Measurements from ENCODE around the gene TASP1. TPM values are rescaled to one million over a fixed set of nuclear protein-coding genes. Genes with fewer than 3 reads are reported as not detected.

Gene TASP1
- total and polyA plus RNA-seq, 10 of the 15 experiments (the other 5 are each of a cell fraction or from before 2014, with no cell fraction given): 7.4 to 17.8 (median 10.5) TPM

- TF ChIP-seq MTA3 (IDR thresholded peaks at IDR 0.05; ENCODE audit: borderline replicate concordance, low read length) (no peak), RUNX3 (IDR thresholded peaks at IDR 0.05; ENCODE audit: low read length) (no peak), SMAD5 (IDR thresholded peaks at IDR 0.05; ENCODE audit: low read depth) (no peak), YBX1 (IDR thresholded peaks at IDR 0.05) (no peak)
Measured at GRCh38 chr20:13389115-13389514, 249.6 kb downstream of the TASP1 start (continued).

- Histone ChIP-seq H3K79me2 (ENCODE audit: control insufficient read depth, insufficient read depth, low read length) (no peaks in the 10 kb centered on the region), H3K4me3 (no peak overlapping the region), H3K4me2 (ENCODE audit: control insufficient read depth, insufficient read depth) (no peak overlapping the region), H4K20me1 (ENCODE audit: control insufficient read depth, insufficient read depth) (no peaks in the 10 kb centered on the region), H3K27ac (ENCODE audit: control insufficient read depth, insufficient read depth) (no peak overlapping the region), H3K4me1 (ENCODE audit: control insufficient read depth, insufficient read depth, low read length) (peaks cover 5% of the 10 kb centered on the region; the same call in 1 of the 2 replicates), H2AFZ (ENCODE audit: control insufficient read depth, low read depth, low read length) (no peak overlapping the region), H3K36me3 (ENCODE audit: control insufficient read depth in 2 of 2, insufficient read depth in 2 of 2, low read length in 1 of 2) (0 out of 4 replicates have a peak, but pooled peaks cover 0 to 5% of the 10 kb centered on the region in 2 experiments), H3K9ac (ENCODE audit: control insufficient read depth, insufficient read depth, low read length) (no peak overlapping the region), H3K27me3 (replicated peaks in 1 of 2; ENCODE audit: control insufficient read depth in 2 of 2, insufficient read depth in 2 of 2, low read length in 1 of 2) (no peaks in the 10 kb centered on the region), H3K9me3 (replicated peaks; ENCODE audit: control insufficient read depth, insufficient read depth, low read length) (no peaks in the 10 kb centered on the region)
- DNase-seq (ENCODE audit: low read depth, low spot score) (no peak), ATAC-seq (peak; percentile 77), FAIRE-seq (no peak)
- WGBS (ENCODE audit: insufficient coverage, insufficient replicate concordance, low lambda C conversion rate, missing lambda C conversion rate): 72% methylated on average over 2 of the region's 2 CpGs
- POLR2A ChIA-PET: interaction anchor here (1.1 kb wide), 1 partner anchor 45 kb away, joined by 3 read pairs; no protein-coding TSS in a partner anchor
- RAD21 ChIA-PET (ENCODE audit: unreplicated experiment): interaction anchor here (0.9 to 1.2 kb wide), 3 partner anchors 12 to 45 kb away, joined by 3 to 4 read pairs (median 3); no protein-coding TSS in a partner anchor
- in situ Hi-C loops (cut with MboI): no loop called here
- BruUV-seq (replicated peaks): no TSS peak
- intact Hi-C loops (cut with micrococcal nuclease; ENCODE audit: unreplicated experiment): no loop called here
- SMC1A ChIA-PET (ENCODE audit: uncharacterized antibody, unreplicated experiment): interaction anchor here (0.8 to 2.2 kb wide), 7 partner anchors 13 to 64 kb away, joined by 3 to 7 read pairs (median 4); no protein-coding TSS in a partner anchor
- CTCF ChIA-PET: interaction anchor here (0.7 to 1.0 kb wide), 3 partner anchors 10 to 32 kb away, joined by 3 to 4 read pairs (median 3); no protein-coding TSS in a partner anchor
- TF ChIP-seq STAT3 (IDR thresholded peaks at IDR 0.05; ENCODE audit: low read depth, low read length): no peak
- TF ChIP-seq BMI1 (IDR thresholded peaks at IDR 0.05; ENCODE audit: borderline replicate concordance): peak; percentile 62; the same call in 1 of the 2 replicates
- TF ChIP-seq, protein P1, sequence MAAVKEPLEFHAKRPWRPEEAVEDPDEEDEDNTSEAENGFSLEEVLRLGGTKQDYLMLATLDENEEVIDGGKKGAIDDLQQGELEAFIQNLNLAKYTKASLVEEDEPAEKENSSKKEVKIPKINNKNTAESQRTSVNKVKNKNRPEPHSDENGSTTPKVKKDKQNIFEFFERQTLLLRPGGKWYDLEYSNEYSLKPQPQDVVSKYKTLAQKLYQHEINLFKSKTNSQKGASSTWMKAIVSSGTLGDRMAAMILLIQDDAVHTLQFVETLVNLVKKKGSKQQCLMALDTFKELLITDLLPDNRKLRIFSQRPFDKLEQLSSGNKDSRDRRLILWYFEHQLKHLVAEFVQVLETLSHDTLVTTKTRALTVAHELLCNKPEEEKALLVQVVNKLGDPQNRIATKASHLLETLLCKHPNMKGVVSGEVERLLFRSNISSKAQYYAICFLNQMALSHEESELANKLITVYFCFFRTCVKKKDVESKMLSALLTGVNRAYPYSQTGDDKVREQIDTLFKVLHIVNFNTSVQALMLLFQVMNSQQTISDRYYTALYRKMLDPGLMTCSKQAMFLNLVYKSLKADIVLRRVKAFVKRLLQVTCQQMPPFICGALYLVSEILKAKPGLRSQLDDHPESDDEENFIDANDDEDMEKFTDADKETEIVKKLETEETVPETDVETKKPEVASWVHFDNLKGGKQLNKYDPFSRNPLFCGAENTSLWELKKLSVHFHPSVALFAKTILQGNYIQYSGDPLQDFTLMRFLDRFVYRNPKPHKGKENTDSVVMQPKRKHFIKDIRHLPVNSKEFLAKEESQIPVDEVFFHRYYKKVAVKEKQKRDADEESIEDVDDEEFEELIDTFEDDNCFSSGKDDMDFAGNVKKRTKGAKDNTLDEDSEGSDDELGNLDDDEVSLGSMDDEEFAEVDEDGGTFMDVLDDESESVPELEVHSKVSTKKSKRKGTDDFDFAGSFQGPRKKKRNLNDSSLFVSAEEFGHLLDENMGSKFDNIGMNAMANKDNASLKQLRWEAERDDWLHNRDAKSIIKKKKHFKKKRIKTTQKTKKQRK (IDR thresholded peaks at IDR 0.05; ENCODE audit: low read depth, low read length): no peak
- TF ChIP-seq ATF2 (IDR thresholded peaks at IDR 0.05; ENCODE audit: low read length): no peak
- TF ChIP-seq SREBF1 (IDR thresholded peaks at IDR 0.05; ENCODE audit: low read length): no peak
- TF ChIP-seq ETV6 (conservative IDR thresholded peaks at IDR 0.05 in 1 of 2, IDR thresholded peaks at IDR 0.05 in 1 of 2; ENCODE audit: borderline replicate concordance in 1 of 2, low read depth in 1 of 2): no peak
- 0 out of 2 replicates have a peak, but pooled peaks have one; percentile 31 for TF ChIP-seq DPF2 (IDR thresholded peaks at IDR 0.05)
- peak; percentile 43; the same call in 1 of the 2 replicates for TF ChIP-seq ZNF384 (IDR thresholded peaks at IDR 0.05; ENCODE audit: borderline replicate concordance, low read depth, low read length)
- peak in 1 of 2 experiments; percentile 9; a peak in 1 of 4 replicates for TF ChIP-seq EP300 (IDR thresholded peaks at IDR 0.05; ENCODE audit: borderline replicate concordance in 1 of 2, control insufficient read depth in 1 of 2, low read depth in 2 of 2, low read length in 2 of 2)
- TF ChIP-seq, protein P2, sequence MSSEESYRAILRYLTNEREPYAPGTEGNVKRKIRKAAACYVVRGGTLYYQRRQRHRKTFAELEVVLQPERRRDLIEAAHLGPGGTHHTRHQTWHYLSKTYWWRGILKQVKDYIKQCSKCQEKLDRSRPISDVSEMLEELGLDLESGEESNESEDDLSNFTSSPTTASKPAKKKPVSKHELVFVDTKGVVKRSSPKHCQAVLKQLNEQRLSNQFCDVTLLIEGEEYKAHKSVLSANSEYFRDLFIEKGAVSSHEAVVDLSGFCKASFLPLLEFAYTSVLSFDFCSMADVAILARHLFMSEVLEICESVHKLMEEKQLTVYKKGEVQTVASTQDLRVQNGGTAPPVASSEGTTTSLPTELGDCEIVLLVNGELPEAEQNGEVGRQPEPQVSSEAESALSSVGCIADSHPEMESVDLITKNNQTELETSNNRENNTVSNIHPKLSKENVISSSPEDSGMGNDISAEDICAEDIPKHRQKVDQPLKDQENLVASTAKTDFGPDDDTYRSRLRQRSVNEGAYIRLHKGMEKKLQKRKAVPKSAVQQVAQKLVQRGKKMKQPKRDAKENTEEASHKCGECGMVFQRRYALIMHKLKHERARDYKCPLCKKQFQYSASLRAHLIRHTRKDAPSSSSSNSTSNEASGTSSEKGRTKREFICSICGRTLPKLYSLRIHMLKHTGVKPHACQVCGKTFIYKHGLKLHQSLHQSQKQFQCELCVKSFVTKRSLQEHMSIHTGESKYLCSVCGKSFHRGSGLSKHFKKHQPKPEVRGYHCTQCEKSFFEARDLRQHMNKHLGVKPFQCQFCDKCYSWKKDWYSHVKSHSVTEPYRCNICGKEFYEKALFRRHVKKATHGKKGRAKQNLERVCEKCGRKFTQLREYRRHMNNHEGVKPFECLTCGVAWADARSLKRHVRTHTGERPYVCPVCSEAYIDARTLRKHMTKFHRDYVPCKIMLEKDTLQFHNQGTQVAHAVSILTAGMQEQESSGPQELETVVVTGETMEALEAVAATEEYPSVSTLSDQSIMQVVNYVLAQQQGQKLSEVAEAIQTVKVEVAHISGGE (CRISPR knock-in tag; IDR thresholded peaks at IDR 0.05): no peak
- TF ChIP-seq SIN3A (IDR thresholded peaks at IDR 0.05; ENCODE audit: low read depth, low read length): no peak
Measured at GRCh38 chr20:13384132-13384531, 254.6 kb downstream of the TASP1 start.

All from GM12878 (cell line).